Measurements from ENCODE around the gene ENPEP. TPM values are rescaled to one million over a fixed set of nuclear protein-coding genes. Genes with fewer than 3 reads are reported as not detected.
"Not testable (repeated sequence)": the region's sequence is repeated elsewhere in the genome, so short reads cannot be mapped to it uniquely, and the experiment has no call there.

Gene ENPEP
- total and polyA plus RNA-seq, 2 donors from 2014 or later = 39.9 to 83.2 TPM

GRCh38 chr4:110467400-110467799, 8.6 kb upstream of the ENPEP start:
- Histone ChIP-seq H3K4me1 (ENCODE audit: control insufficient read depth in 2 of 3, insufficient read depth in 2 of 3, low read depth in 1 of 3, low read length in 3 of 3) (no peaks in the 10 kb centered on the region), H3K4me3 (ENCODE audit: low read length in 3 of 3) (no peak overlapping the region), H3K36me3 (ENCODE audit: control insufficient read depth in 2 of 3, insufficient read depth in 3 of 3, low read length in 3 of 3) (no peaks in the 10 kb centered on the region), H3K27ac (ENCODE audit: low read depth in 2 of 2, low read length in 2 of 2) (no peak overlapping the region), H3K9me3 (ENCODE audit: control insufficient read depth in 2 of 3, insufficient read depth in 1 of 3, low read length in 3 of 3) (no peaks in the 10 kb centered on the region), H3K9ac (ENCODE audit: low read length in 3 of 3) (no peak overlapping the region), H3K27me3 (ENCODE audit: control insufficient read depth, insufficient read depth, low read length) (no peaks in the 10 kb centered on the region)
- no peak for TF ChIP-seq CTCF (IDR thresholded peaks at IDR 0.05; ENCODE audit: borderline replicate concordance, extremely low read depth, insufficient read depth)
- intact Hi-C loops (cut with DNase I) = no loop called here
- no peak for DNase-seq
- FAIRE-seq = no peak

GRCh38 chr4:110472583-110473329, 3.2 kb upstream of the ENPEP start:
- Histone ChIP-seq H3K4me1 (ENCODE audit: control insufficient read depth in 2 of 3, insufficient read depth in 2 of 3, low read depth in 1 of 3, low read length in 3 of 3) (peaks cover 0 to 4% (median 0%) of the 10 kb centered on the region in 3 donors), H3K9ac (ENCODE audit: low read length in 3 of 3) (no peak overlapping the region), H3K4me3 (ENCODE audit: low read length in 3 of 3) (no peak overlapping the region), H3K36me3 (ENCODE audit: control insufficient read depth in 2 of 3, insufficient read depth in 3 of 3, low read length in 3 of 3) (no peaks in the 10 kb centered on the region), H3K9me3 (ENCODE audit: control insufficient read depth in 2 of 3, insufficient read depth in 1 of 3, low read length in 3 of 3) (no peaks in the 10 kb centered on the region), H3K27ac (ENCODE audit: low read depth in 2 of 2, low read length in 2 of 2) (no peak overlapping the region), H3K27me3 (ENCODE audit: control insufficient read depth, insufficient read depth, low read length) (no peaks in the 10 kb centered on the region)
- FAIRE-seq = no peak
- intact Hi-C loops (cut with DNase I) = no loop called here
- no peak for DNase-seq
- no peak for TF ChIP-seq CTCF (IDR thresholded peaks at IDR 0.05; ENCODE audit: borderline replicate concordance, extremely low read depth, insufficient read depth)

GRCh38 chr4:110474481-110474880, 1.5 kb upstream of the ENPEP start:
- DNase-seq (no peak), FAIRE-seq (no peak)
- no peak for TF ChIP-seq CTCF (IDR thresholded peaks at IDR 0.05; ENCODE audit: borderline replicate concordance, extremely low read depth, insufficient read depth)
- Histone ChIP-seq H3K9me3 (ENCODE audit: control insufficient read depth in 2 of 3, insufficient read depth in 1 of 3, low read length in 3 of 3) (no peaks in the 10 kb centered on the region), H3K27ac (ENCODE audit: low read depth in 2 of 2, low read length in 2 of 2) (no peak overlapping the region), H3K36me3 (ENCODE audit: control insufficient read depth in 2 of 3, insufficient read depth in 3 of 3, low read length in 3 of 3) (no peaks in the 10 kb centered on the region), H3K9ac (ENCODE audit: low read length in 3 of 3) (no peak overlapping the region), H3K4me3 (ENCODE audit: low read length in 3 of 3) (no peak overlapping the region), H3K4me1 (ENCODE audit: control insufficient read depth in 2 of 3, insufficient read depth in 2 of 3, low read depth in 1 of 3, low read length in 3 of 3) (peaks cover 0 to 4% (median 0%) of the 10 kb centered on the region in 3 donors), H3K27me3 (ENCODE audit: control insufficient read depth, insufficient read depth, low read length) (no peaks in the 10 kb centered on the region)
- intact Hi-C loops (cut with DNase I) = no loop called here

GRCh38 chr4:110475080-110475479, 875 bp upstream of the ENPEP start:
- H3K4me1 ChIP-seq (ENCODE audit: control insufficient read depth in 2 of 3, insufficient read depth in 2 of 3, low read depth in 1 of 3, low read length in 3 of 3); H3K9me3 ChIP-seq (ENCODE audit: control insufficient read depth in 2 of 3, insufficient read depth in 1 of 3, low read length in 3 of 3); H3K36me3 ChIP-seq (ENCODE audit: control insufficient read depth in 2 of 3, insufficient read depth in 3 of 3, low read length in 3 of 3); intact Hi-C loops (cut with DNase I); FAIRE-seq; DNase-seq; H3K27me3 ChIP-seq (ENCODE audit: control insufficient read depth, insufficient read depth, low read length): not testable (repeated sequence)
- Histone ChIP-seq H3K4me3 (ENCODE audit: low read length in 3 of 3) (peak overlapping the region in 1 of 3 donors; percentile 83), H3K27ac (ENCODE audit: low read depth in 2 of 2, low read length in 2 of 2) (peak overlapping the region in 1 of 2 donors; percentile 0), H3K9ac (ENCODE audit: low read length in 3 of 3) (peak overlapping the region in 1 of 3 donors; percentile 76)

All from kidney (tissue), 14 donors.